ENCODE results near the gene EVPLL. TPM values are rescaled to one million over a fixed set of nuclear protein-coding genes. Genes with fewer than 3 reads are reported as not detected.
"Not testable (repeated sequence)": the region's sequence is repeated elsewhere in the genome, so short reads cannot be mapped to it uniquely, and the experiment has no call there.

Gene EVPLL
- total and polyA plus RNA-seq, 2 experiments from 2014 or later, result 0.18 to 0.42 TPM

- not testable (repeated sequence) for H3K9me2 ChIP-seq (ENCODE audit: insufficient read depth); H3K9me3 Mint-ChIP-seq; H3K4me2 ChIP-seq; H3K4me1 Mint-ChIP-seq; H3K27ac Mint-ChIP-seq; H3K4me3 Mint-ChIP-seq; H3K4me1 ChIP-seq (ENCODE audit: insufficient read depth); H3K4me3 ChIP-seq; H3K36me3 ChIP-seq (ENCODE audit: insufficient read depth); H3K27me3 ChIP-seq (ENCODE audit: insufficient read depth); H2AFZ ChIP-seq; H3F3A ChIP-seq (replicated peaks; ENCODE audit: low read depth); H3K27me3 Mint-ChIP-seq (ENCODE audit: insufficient read depth, low read depth, poor library complexity); H3K79me2 ChIP-seq (replicated peaks; ENCODE audit: insufficient read depth); ATAC-seq; H3K36me3 Mint-ChIP-seq (ENCODE audit: low read depth); H4K20me1 ChIP-seq (replicated peaks; ENCODE audit: insufficient read depth); DNase-seq (ENCODE audit: low spot score); H3K27ac ChIP-seq (ENCODE audit: low read depth)
These were observed 54.6 kb downstream of the EVPLL start for GRCh38 chr17:18432206-18432605.

Small RNA genes within 50 kb of the gene (microRNA-seq; reads per million reads assigned to microRNA genes)
- not detected for gene MIR6778

Small RNA genes within 50 kb of the gene (small RNA-seq; reads per million reads assigned to genes)
- not detected for gene AL353997.5 (ENCODE audit: low replicate concordance)
- gene YWHAEP2 (ENCODE audit: low replicate concordance), result not detected

Other genes with a start within 250 kb of the EVPLL start
- 103 and 117 TPM in 2 replicates for gene ALKBH5, start 193.9 kb upstream of the EVPLL start, total RNA-seq (2014; rRNA removed; shearing (Covaris generic))
- 32.2 TPM in 2 replicates for gene ALKBH5, start 193.9 kb upstream of the EVPLL start, polyA plus RNA-seq (2016; fragmentation: Nextera tagmentation; extraction: Ambion mirVana)
- 118 and 129 TPM in 2 replicates for gene LLGL1, start 152.1 kb upstream of the EVPLL start, total RNA-seq (2014; rRNA removed; shearing (Covaris generic))
- 5.9 TPM in 2 replicates for gene LLGL1, start 152.1 kb upstream of the EVPLL start, polyA plus RNA-seq (2016; fragmentation: Nextera tagmentation; extraction: Ambion mirVana)
- 262 and 373 TPM in 2 replicates for gene FLII, start 119.0 kb upstream of the EVPLL start, total RNA-seq (2014; rRNA removed; shearing (Covaris generic))
- 173 and 175 TPM in 2 replicates for gene FLII, start 119.0 kb upstream of the EVPLL start, polyA plus RNA-seq (2016; fragmentation: Nextera tagmentation; extraction: Ambion mirVana)
- gene MIEF2, start 117.1 kb upstream of the EVPLL start, total RNA-seq (2014; rRNA removed; shearing (Covaris generic)), result 24.9 and 26.5 TPM in 2 replicates
- 4.9 and 8.2 TPM in 2 replicates for gene MIEF2, start 117.1 kb upstream of the EVPLL start, polyA plus RNA-seq (2016; fragmentation: Nextera tagmentation; extraction: Ambion mirVana)
- gene TOP3A, start 62.8 kb upstream of the EVPLL start, total RNA-seq (2014; rRNA removed; shearing (Covaris generic)), result 60.2 and 76.7 TPM in 2 replicates
- 21.7 and 24.9 TPM in 2 replicates for gene TOP3A, start 62.8 kb upstream of the EVPLL start, polyA plus RNA-seq (2016; fragmentation: Nextera tagmentation; extraction: Ambion mirVana)
- 19.0 and 20.1 TPM in 2 replicates for gene SMCR8, start 62.5 kb upstream of the EVPLL start, total RNA-seq (2014; rRNA removed; shearing (Covaris generic))
- 1.5 and 1.6 TPM in 2 replicates for gene SMCR8, start 62.5 kb upstream of the EVPLL start, polyA plus RNA-seq (2016; fragmentation: Nextera tagmentation; extraction: Ambion mirVana)
- 33.3 and 33.5 TPM in 2 replicates for gene SHMT1, start 14.2 kb upstream of the EVPLL start, total RNA-seq (2014; rRNA removed; shearing (Covaris generic))
- gene SHMT1, start 14.2 kb upstream of the EVPLL start, polyA plus RNA-seq (2016; fragmentation: Nextera tagmentation; extraction: Ambion mirVana), result 21.6 and 22.8 TPM in 2 replicates
- not detected in 2 replicates for gene LGALS9C, start 99.0 kb downstream of the EVPLL start, total RNA-seq (2014; rRNA removed; shearing (Covaris generic))
- gene LGALS9C, start 99.0 kb downstream of the EVPLL start, polyA plus RNA-seq (2016; fragmentation: Nextera tagmentation; extraction: Ambion mirVana), result 0.24 TPM in 1 of 2 replicates, not detected in the other

Data from GM23338 (cell line).